K562 (cell line): ENCODE measurements around the gene MICAL2. TPM values are rescaled to one million over a fixed set of nuclear protein-coding genes. Genes with fewer than 3 reads are reported as not detected.

Experiments
- ATAC-seq: fragments of 200-7000 bp; cut with Tn5 transposase; 3 replicates; pipeline ENCODE4 v1.9.1; 2020; ENCODE audit warnings: moderate library complexity
- BruUV-seq: library from RNA; stranded (reverse); fragments of 400-500 nt; replicated peaks from 2 replicates; lab custom pipeline; 2021; lab: Mats Ljungman, UMichigan
- CTCF ChIA-PET: fragments of 300-600 bp; formaldehyde crosslinking; extraction: SDS; loops from one replicate; lab custom pipeline; 2021; ENCODE audit warnings: low intra/inter-chr PET ratio; lab: Yijun Ruan, JAX
- POLR2A ChIA-PET: fragments of 300-600, 350-650 bp; sonication (Branson Sonifier 250); formaldehyde crosslinking; extraction: SDS; loops from one replicate; lab custom pipeline; 2021; ENCODE audit warnings: antibody characterized with exemption, inconsistent platforms; lab: Yijun Ruan, JAX
- DNase-seq, 4 experiments: peaks; one replicate each; pipeline versions ENCODE4 v3.0.0 to v3.0.0-alpha.2; 2011 to 2018; ENCODE audit warnings: low spot score in 3 of 4, mixed read lengths in 3 of 4; ENCODE audit errors: extremely low read depth in 1 of 4
- FAIRE-seq: peaks from 2 replicates; lab custom pipeline; 2011; peaks lifted over from hg19 to GRCh38; lab: Jason Lieb, UNC
- H2AFZ ChIP-seq: 2 replicates; pipeline ENCODE4 v1.6.0; 2011; ENCODE audit warnings: low read depth, low read length, control low read depth, inconsistent platforms
- H3K27ac ChIP-seq: fragments of 200-600 bp; 3 replicates; pipeline ENCODE4 v1.8.0; 2011; ENCODE audit warnings: low read depth, mild to moderate bottlenecking, control low read depth, inconsistent platforms, low read length, moderate library complexity, mixed read lengths; ENCODE audit errors: extremely low read depth
- H3K27me3 ChIP-seq, 2 experiments: fragments of 300-600 bp in 1 of 2; 2 replicates in 1 of 2; 3 replicates in 1 of 2; pipeline versions ENCODE4 v1.6.0 to v1.8.0; 2011; ENCODE audit warnings: inconsistent platforms in 2 of 2, low read length in 2 of 2, mild to moderate bottlenecking in 1 of 2, mixed read lengths in 1 of 2, moderate library complexity in 1 of 2; ENCODE audit not compliant: control insufficient read depth in 2 of 2, insufficient read depth in 2 of 2
- H3K36me3 ChIP-seq: fragments of 300-600 bp; 3 replicates; pipeline ENCODE4 v1.8.0; 2011; ENCODE audit warnings: mild to moderate bottlenecking, low read length, inconsistent platforms; ENCODE audit not compliant: control insufficient read depth, insufficient read depth
- H3K4me1 ChIP-seq, 2 experiments: fragments of 200-600 bp in 1 of 2; replicated peaks in 1 of 2; 2 replicates in 1 of 2; 3 replicates in 1 of 2; pipeline versions ENCODE4 v1.5.1 to v1.8.0; 2011; ENCODE audit warnings: inconsistent platforms in 2 of 2, low read length in 2 of 2, mild to moderate bottlenecking in 1 of 2, mixed read lengths in 1 of 2, moderate library complexity in 1 of 2; ENCODE audit not compliant: control insufficient read depth in 2 of 2, insufficient read depth in 2 of 2
- H3K4me2 ChIP-seq: 2 replicates; pipeline ENCODE4 v1.6.1; 2011; ENCODE audit warnings: low read length, control low read depth, inconsistent platforms, mixed read lengths; ENCODE audit not compliant: insufficient read depth
- H3K4me3 ChIP-seq: fragments of 200-600 bp; sonication (generic), shearing (Covaris generic); 2 replicates; pipeline ENCODE4 v1.5.1; 2016; ENCODE audit warnings: control low read depth, inconsistent platforms
- H3K79me2 ChIP-seq: fragments of 200-600 bp; 3 replicates; pipeline ENCODE4 v1.8.0; 2011; ENCODE audit warnings: low read length, inconsistent platforms; ENCODE audit not compliant: control insufficient read depth, insufficient read depth
- H3K9ac ChIP-seq, 2 experiments: 2 replicates each; pipeline versions ENCODE4 v1.6.0 to v1.6.1; 2011; ENCODE audit warnings: low read depth in 2 of 2, low read length in 2 of 2, control low read depth in 1 of 2, inconsistent platforms in 1 of 2, mild to moderate bottlenecking in 1 of 2, mixed read lengths in 1 of 2; ENCODE audit not compliant: insufficient read depth in 1 of 2
- H3K9me1 ChIP-seq: one replicate; pipeline ENCODE4 v1.6.0; 2011; ENCODE audit warnings: inconsistent platforms, mild to moderate bottlenecking, low read length, moderate library complexity; ENCODE audit not compliant: control insufficient read depth, insufficient read depth
- H3K9me3 ChIP-seq: replicated peaks from 2 replicates; pipeline ENCODE4 v1.5.1; 2011; ENCODE audit warnings: low read depth, low read length, inconsistent platforms; ENCODE audit not compliant: control insufficient read depth, insufficient read depth
- H4K20me1 ChIP-seq: replicated peaks from 2 replicates; pipeline ENCODE4 v1.6.1; 2011; ENCODE audit warnings: low read length, inconsistent platforms, mixed read lengths; ENCODE audit not compliant: control insufficient read depth, insufficient read depth
- BCOR ChIP-seq: fragments of 450-650 bp; IDR thresholded peaks from 2 replicates; pipeline ENCODE4 v1.6.1; 2016
- CBFA2T3 ChIP-seq: fragments of 450-650 bp; IDR thresholded peaks from 2 replicates; pipeline ENCODE4 v1.6.1; 2017
- E2F6 ChIP-seq, 2 experiments: IDR thresholded peaks; 2 replicates each; pipeline ENCODE4 v1.6.1; 2011; ENCODE audit warnings: borderline replicate concordance in 1 of 2, control low read depth in 1 of 2, low read depth in 1 of 2, low read length in 1 of 2, mild to moderate bottlenecking in 1 of 2, mixed read lengths in 1 of 2, moderate library complexity in 1 of 2; ENCODE audit not compliant: insufficient read depth in 1 of 2, insufficient read length in 1 of 2, poor library complexity in 1 of 2, severe bottlenecking in 1 of 2; ENCODE audit errors: extremely low read depth in 1 of 2
- EZH2 ChIP-seq: IDR thresholded peaks from 2 replicates; pipeline ENCODE4 v1.6.1; 2012; ENCODE audit warnings: low read depth, mild to moderate bottlenecking, inconsistent platforms, low read length, borderline replicate concordance
- FOXA3 ChIP-seq, 2 experiments: fragments of 450-650 bp in 1 of 2; sonication (generic) in 1 of 2; formaldehyde crosslinking; IDR thresholded peaks in 1 of 2; conservative IDR thresholded peaks in 1 of 2; 2 replicates each; pipeline versions ENCODE4 v1.4.0 to v1.8.0; 2020 to 2022; ENCODE audit warnings: mild to moderate bottlenecking in 2 of 2, missing genetic modification reagents in 1 of 2
- HMBOX1 ChIP-seq: sonication (generic); IDR thresholded peaks from 2 replicates; pipeline ENCODE4 v1.6.1; 2016
- LCOR ChIP-seq: sonication (generic); formaldehyde crosslinking; IDR thresholded peaks from 2 replicates; pipeline ENCODE4 v1.8.0; 2022; ENCODE audit warnings: mild to moderate bottlenecking, missing genetic modification reagents
- MED1 ChIP-seq: sonication (generic); formaldehyde crosslinking; IDR thresholded peaks from 2 replicates; pipeline ENCODE4 v1.8.1; 2023; ENCODE audit warnings: missing genetic modification reagents, borderline replicate concordance
- NBN ChIP-seq: fragments of 450-650 bp; IDR thresholded peaks from 2 replicates; pipeline ENCODE4 v1.6.1; 2016; ENCODE audit warnings: low read depth, mild to moderate bottlenecking
- PYGO2 ChIP-seq: fragments of 450-650 bp; IDR thresholded peaks from 2 replicates; pipeline ENCODE4 v1.6.1; 2016; ENCODE audit warnings: mild to moderate bottlenecking, missing genetic modification characterization, moderate library complexity, missing compliant biosample characterization
- RBM25 ChIP-seq: fragments of 200-400 bp; formaldehyde crosslinking; IDR thresholded peaks from 2 replicates; pipeline ENCODE4 v1.6.1; 2018; ENCODE audit warnings: low read length, low read depth, moderate library complexity; ENCODE audit not compliant: severe bottlenecking
- SETDB1 ChIP-seq: IDR thresholded peaks from one replicate; pipeline ENCODE4 v1.6.1; 2012; ENCODE audit warnings: low read length, control low read depth, inconsistent platforms
- SIN3A ChIP-seq, 2 experiments: fragments of 150-350 bp in 1 of 2; IDR thresholded peaks; 2 replicates each; pipeline ENCODE4 v1.6.1; 2011 to 2016; ENCODE audit warnings: borderline replicate concordance in 2 of 2, low read depth in 2 of 2, low read length in 2 of 2, mild to moderate bottlenecking in 2 of 2, moderate library complexity in 2 of 2; ENCODE audit not compliant: control insufficient read depth in 1 of 2
- ZC3H4 ChIP-seq: sonication (generic); formaldehyde crosslinking; IDR thresholded peaks from 2 replicates; pipeline ENCODE4 v1.9.0; 2021; ENCODE audit warnings: missing genetic modification reagents, borderline replicate concordance
- ZFP36 ChIP-seq: fragments of 150-350 bp; IDR thresholded peaks from 2 replicates; pipeline ENCODE4 v1.6.1; 2018; ENCODE audit warnings: low read length, low read depth; ENCODE audit not compliant: partially characterized antibody
- ZKSCAN1 ChIP-seq: fragments of 150-350 bp; IDR thresholded peaks from 2 replicates; pipeline ENCODE4 v1.6.1; 2016; ENCODE audit warnings: low read depth, low read length
- ZNF121 ChIP-seq: sonication (generic); formaldehyde crosslinking; conservative IDR thresholded peaks from 2 replicates; pipeline ENCODE4 v1.8.0; 2022; ENCODE audit warnings: missing genetic modification reagents
- ZNF668 ChIP-seq: fragments of 250-450 bp; sonication (Bioruptor Pico); IDR thresholded peaks from 2 replicates; pipeline ENCODE4 v1.8.0; 2022; ENCODE audit warnings: mild to moderate bottlenecking, inconsistent platforms
- ZNF830 ChIP-seq: fragments of 250-450 bp; sonication (Bioruptor Pico); IDR thresholded peaks from 2 replicates; pipeline ENCODE4 v1.5.0; 2021; ENCODE audit warnings: mild to moderate bottlenecking
- WGBS: fragments of 100-300 bp; shearing (Covaris generic); methylation state at CpG from one replicate; pipeline ENCODE4 v1.1.6; 2016; ENCODE audit warnings: low coverage, mixed read lengths; ENCODE audit not compliant: insufficient coverage; ENCODE audit errors: missing lambda C conversion rate; 5-methylcytosine and 5-hydroxymethylcytosine counted together
- in situ Hi-C: fragments of 300-500 bp; cut with MboI; formaldehyde crosslinking; loops from 4 replicates; pipeline ENCODE4 v1.15.0; 2018; ENCODE audit warnings: inconsistent platforms, mixed read lengths
- intact Hi-C: fragments of 100-400 bp; cut with micrococcal nuclease; formaldehyde crosslinking; loops from 2 replicates; pipeline ENCODE4 v1.14.2; 2022
- polyA plus RNA-seq, 8 experiments: library from polyadenylated mRNA; depleted of rRNA in 4 of 8; stranded (reverse) in 5 of 8; unstranded in 3 of 8; fragments of >200 nt; fragmentation: Nextera tagmentation in 2 of 8; fragmentation: Illumina TruSeq in 1 of 8; extraction: Ambion mirVana in 2 of 8; extraction: Trizol in 1 of 8; gene quantifications; 2 replicates each; pipeline versions ENCODE4 v1.2.1 to v1.2.3, GENCODE V29; 2011 to 2014; ENCODE audit warnings: inconsistent platforms in 1 of 8, missing spikeins in 1 of 8
- total RNA-seq, 7 experiments: library from RNA; depleted of rRNA in 6 of 7; stranded (reverse); fragments of >200 nt in 6 of 7; fragmentation: Illumina TruSeq in 2 of 7; extraction: Trizol in 2 of 7; gene quantifications; 2 replicates each; pipeline versions ENCODE4 v1.2.1 to v1.2.3, GENCODE V29; 2011 to 2021; ENCODE audit warnings: low replicate concordance in 1 of 7

Gene MICAL2
- total and polyA plus RNA-seq, 9 of the 15 experiments (the other 6 are each of a cell fraction or from before 2014, with no cell fraction given) = 4.7 to 64.2 (median 33.6) TPM

GRCh38 chr11:12183827-12184620 lies 73.6 kb downstream of the MICAL2 start:
- in situ Hi-C loops = no loop called here
- H3K4me1 ChIP-seq = peaks cover 37 to 38% of the 10 kb centered on the region in 2 experiments
- H2AFZ ChIP-seq = no peak overlapping the region
- ChIA-PET POLR2A (interaction anchor here (0.6 to 2.5 kb wide), 11 partner anchors 8 to 81 kb away, joined by 3 to 12 read pairs (median 3); no protein-coding TSS in a partner anchor), CTCF (no interaction called here)
- intact Hi-C loops = loop anchor here (2.0 kb wide), 1 partner anchor 17 kb away; no protein-coding TSS in a partner anchor
- no peak for ATAC-seq
- no peak overlapping the region for H3K4me2 ChIP-seq
- WGBS = 91% methylated on average over 12 of the region's 12 CpGs
- H3K9me1 ChIP-seq = no peaks in the 10 kb centered on the region
- no TSS peak for BruUV-seq
- H3K4me3 ChIP-seq = no peak overlapping the region
- H3K27me3 ChIP-seq = no peaks in the 10 kb centered on the region
- H3K9me3 ChIP-seq = no peaks in the 10 kb centered on the region
- H3K9ac ChIP-seq = peak overlapping the region in 1 of 2 experiments; percentile 59; a peak in 1 of 4 replicates
- DNase-seq = no peak
- H4K20me1 ChIP-seq = 0 out of 2 replicates have a peak, but pooled peaks cover 4% of the 10 kb centered on the region
- H3K27ac ChIP-seq = no peak overlapping the region; the same call in 2 of the 3 replicates
- H3K79me2 ChIP-seq = peaks cover 14% of the 10 kb centered on the region; the same call in 2 of the 3 replicates
- H3K36me3 ChIP-seq = peaks cover 5% of the 10 kb centered on the region
- FAIRE-seq = no peak
- peak in 1 of 2 experiments; percentile 26; a peak in 1 of 4 replicates for TF ChIP-seq FOXA3 (CRISPR knock-in tag; conservative IDR thresholded peaks at IDR 0.05 in 1 of 2, IDR thresholded peaks at IDR 0.05 in 1 of 2)
- TF ChIP-seq RBM25 = peak; percentile 43
- no peak for TF ChIP-seq SETDB1
- TF ChIP-seq NBN = no peak
- no peak for TF ChIP-seq LCOR (CRISPR knock-in tag)
- TF ChIP-seq ZNF668 = no peak
- TF ChIP-seq ZNF121 (CRISPR knock-in tag) = peak; percentile 23; the same call in 1 of the 2 replicates
- 0 out of 2 replicates have a peak, but pooled peaks have one; percentile 11 for TF ChIP-seq HMBOX1
- no peak for TF ChIP-seq MED1 (CRISPR knock-in tag)
- TF ChIP-seq ZC3H4 (CRISPR knock-in tag) = no peak
- TF ChIP-seq EZH2 = no peak
- no peak for TF ChIP-seq CBFA2T3
- TF ChIP-seq ZKSCAN1 = no peak
- no peak for TF ChIP-seq E2F6 (IDR thresholded peaks at IDR 0.05; ENCODE audit: borderline replicate concordance in 1 of 2, extremely low read depth in 1 of 2, insufficient read depth in 1 of 2, insufficient read length in 1 of 2, low read depth in 1 of 2, low read length in 1 of 2, poor library complexity in 1 of 2, severe bottlenecking in 1 of 2)
- peak; percentile 42 for TF ChIP-seq ZFP36
- TF ChIP-seq BCOR = peak; percentile 74; the same call in 1 of the 2 replicates
- no peak for TF ChIP-seq PYGO2
- no peak for TF ChIP-seq SIN3A (IDR thresholded peaks at IDR 0.05; ENCODE audit: borderline replicate concordance in 2 of 2, control insufficient read depth in 1 of 2, low read depth in 2 of 2, low read length in 2 of 2)
- no peak for TF ChIP-seq ZNF830 (CRISPR knock-in tag)
